ENCODE measurements around the gene MRPS11. TPM values are rescaled to one million over a fixed set of nuclear protein-coding genes. Genes with fewer than 3 reads are reported as not detected.
"Not testable (repeated sequence)": the region's sequence is repeated elsewhere in the genome, so short reads cannot be mapped to it uniquely, and the experiment has no call there.

Gene MRPS11
- total RNA-seq, 1 experiment from 2014 or later = 62.4 TPM

DNA sequence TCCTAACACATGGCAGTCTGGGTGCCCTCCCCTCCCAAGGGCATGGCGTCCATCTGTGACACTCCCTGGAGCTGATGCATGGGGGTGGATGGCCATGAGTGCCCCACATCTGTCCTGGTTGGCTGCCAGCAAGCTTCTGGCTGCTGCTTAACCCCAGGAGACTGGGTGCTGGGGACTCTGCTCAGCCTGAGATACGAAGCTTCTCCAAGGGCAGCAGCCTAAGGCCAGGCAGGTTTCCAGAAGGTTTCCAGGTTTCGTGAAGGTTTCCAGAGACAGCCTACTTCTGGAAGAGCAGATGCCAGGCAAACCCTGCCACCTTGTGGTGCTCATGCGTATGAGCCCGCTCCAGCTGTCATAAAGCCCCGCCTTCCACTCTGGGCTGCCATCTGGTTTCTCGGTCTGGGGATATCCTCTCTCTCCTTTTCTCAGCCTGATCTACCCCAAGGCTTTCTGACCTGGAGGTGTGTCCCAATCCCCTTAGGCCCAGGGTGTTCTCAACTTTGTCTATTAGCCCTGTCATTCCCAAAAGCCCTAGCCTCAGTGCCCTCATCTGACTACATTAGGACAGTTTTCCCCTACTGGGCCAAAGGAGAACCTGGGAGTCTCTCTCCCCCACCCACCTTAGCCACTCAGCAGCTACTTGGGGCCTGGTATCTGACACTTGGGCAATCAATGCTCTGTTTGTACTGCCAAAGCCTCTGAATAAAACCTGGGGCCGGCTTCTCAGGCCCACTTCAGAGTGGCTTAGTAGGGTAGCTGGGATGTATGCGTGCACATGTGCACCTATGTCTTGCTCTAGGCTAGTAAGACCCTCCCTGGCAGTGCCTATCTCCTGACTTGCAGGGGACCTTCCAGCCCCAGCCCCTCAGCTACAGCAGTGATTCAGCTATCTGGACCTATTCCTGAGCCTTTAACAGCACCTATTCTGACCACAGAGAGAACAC is 12.4 kb upstream of the MRPS11 start:
- DNase-seq (ENCODE audit: low spot score) = peak; percentile 82

DNA sequence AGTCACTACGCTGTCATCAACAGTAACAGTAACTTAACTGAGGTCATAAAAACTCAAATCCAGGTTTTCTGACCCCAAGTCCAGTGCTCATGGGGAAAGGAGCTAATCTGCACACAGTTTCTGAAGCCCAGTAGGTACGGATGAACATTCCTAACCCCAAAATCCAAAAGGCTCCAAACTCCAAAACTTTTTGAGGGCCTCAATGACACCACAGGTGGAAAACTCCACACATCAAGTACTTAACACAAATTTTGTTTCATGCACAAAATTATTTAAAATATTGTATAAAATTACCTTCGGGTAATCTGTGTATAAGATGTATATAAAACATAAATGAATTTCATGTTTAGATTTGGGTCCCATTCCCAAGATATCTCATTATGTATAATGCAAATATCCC is 10.8 kb upstream of the MRPS11 start:
- no peak for DNase-seq (ENCODE audit: low spot score)

DNA sequence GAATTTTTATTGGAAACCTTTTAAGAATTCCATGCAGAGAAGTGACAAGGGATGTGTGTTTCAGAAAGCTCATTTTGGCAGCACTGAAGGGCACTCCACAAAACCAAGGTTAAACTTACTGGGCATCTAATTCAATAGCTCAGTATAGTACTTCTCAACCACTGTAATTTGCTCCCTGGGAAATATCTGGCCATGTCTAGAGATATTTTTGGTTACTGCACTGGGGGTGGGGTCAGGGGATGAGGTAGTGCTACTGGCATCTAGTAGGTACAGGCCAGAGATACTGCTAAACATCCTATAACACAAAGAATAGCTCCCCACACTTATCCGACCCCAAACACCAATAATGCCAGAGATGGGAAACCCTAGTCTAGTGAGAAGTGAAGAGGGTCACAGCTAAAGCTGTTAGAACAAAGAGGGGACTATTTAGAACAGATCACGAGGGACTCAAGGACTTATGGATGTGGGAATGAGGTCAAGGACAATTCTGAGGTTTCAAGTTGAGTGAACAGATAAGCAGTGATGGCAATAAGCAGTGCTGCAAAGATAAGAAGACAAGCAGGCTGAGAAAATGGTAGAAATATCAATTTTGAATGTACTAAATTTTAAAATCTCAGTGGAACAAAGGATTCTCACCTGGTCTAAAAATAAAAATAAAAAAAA is 3.5 kb upstream of the MRPS11 start:
- DNase-seq (ENCODE audit: low spot score) = no peak

DNA sequence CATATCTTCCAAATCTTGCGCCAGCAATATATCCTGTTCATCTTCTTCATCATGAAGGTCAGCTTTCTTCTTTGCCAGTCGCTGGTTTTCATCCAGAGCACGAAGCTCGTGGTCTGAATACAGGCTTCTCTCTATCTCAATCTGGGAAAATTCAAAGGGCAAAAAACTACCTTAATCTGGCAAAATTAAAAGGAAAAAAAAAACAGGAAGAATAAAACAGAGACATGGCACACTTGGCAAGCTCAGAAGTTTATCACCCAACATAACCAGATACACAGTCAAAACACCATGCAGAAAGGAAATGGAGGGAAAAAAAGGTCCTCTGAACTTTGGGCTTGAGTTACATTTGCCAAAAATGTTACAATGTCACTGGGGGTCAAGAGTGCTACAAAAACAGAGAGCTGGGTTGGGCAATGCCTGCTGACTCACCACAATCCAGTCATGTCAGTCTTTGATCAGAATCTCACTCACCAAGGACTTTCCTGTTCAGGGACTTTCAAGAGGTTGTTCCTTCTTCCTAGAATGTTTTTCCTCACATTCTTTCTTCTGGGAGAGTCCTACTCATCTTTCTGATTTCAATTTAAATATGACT is 1.8 kb upstream of the MRPS11 start:
- no peak for DNase-seq (ENCODE audit: low spot score)

DNA sequence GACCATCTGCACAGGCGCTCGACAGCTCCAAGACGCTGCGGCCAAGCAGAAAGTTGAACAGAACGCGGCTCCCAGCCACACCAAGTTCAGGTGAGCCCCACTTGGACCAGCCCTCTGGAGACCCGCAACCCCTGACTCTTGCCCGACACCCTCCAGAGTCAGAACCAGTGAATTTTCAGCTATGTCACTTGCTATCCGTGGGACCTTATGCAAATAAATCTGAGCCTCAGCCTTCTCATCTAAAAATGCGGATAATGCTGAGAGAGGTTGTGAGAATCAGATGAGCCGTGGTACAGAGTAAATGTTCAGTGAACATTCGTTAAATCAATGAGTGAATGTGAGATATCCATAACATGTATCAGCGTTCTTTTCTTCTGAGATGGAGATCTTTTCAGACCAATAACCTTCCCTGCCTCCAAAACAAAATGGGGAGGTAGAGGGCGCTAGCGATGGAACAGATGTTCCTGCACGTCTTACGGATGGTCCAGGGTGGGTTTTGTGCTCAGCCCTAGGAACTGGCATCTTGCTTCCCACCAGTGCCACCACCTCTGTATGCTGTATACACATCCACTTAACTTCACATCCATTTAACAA is 524 bp downstream of the MRPS11 start:
- no peak for DNase-seq (ENCODE audit: low spot score)

DNA sequence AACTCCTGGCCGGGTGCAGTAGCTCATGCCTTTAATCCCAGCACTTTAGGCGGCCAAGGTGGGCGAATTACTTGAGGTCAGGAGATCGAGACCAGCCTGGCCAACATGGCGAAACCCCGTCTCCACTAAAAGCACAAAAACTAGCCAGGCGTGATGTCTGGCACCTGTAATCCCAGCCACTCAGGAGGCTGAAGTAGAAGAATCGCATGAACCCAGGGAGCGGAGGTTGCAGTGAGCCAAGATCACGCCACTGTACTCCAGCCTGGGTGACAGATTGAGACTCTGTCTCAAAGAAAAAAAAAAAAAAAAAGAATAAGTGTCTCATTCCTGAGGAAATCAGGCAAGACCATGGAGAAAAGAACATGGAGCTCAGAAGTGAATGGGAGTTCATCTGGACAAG is 1.2 kb downstream of the MRPS11 start:
- DNase-seq (ENCODE audit: low spot score) = not testable (repeated sequence)

DNA sequence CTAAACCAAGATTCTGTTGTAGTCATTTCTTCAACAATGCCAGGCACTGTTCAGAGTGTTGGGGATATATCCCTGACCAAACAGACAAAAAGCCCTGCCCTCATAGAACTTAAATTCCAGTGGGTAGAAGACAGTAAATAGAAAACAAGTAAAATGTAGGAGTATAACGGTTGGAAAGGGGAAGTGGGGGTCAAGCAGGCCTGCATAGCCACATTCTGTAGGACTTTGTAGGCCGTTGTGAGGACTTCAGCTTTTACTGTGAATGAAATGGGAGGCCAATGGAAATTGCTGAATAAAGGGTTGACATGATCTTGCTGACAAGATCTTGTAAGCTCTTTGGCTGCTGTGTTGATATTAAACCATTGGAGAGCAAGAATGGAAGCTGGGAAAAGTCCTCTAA is 1.8 kb downstream of the MRPS11 start:
- no peak for DNase-seq (ENCODE audit: low spot score)

DNA sequence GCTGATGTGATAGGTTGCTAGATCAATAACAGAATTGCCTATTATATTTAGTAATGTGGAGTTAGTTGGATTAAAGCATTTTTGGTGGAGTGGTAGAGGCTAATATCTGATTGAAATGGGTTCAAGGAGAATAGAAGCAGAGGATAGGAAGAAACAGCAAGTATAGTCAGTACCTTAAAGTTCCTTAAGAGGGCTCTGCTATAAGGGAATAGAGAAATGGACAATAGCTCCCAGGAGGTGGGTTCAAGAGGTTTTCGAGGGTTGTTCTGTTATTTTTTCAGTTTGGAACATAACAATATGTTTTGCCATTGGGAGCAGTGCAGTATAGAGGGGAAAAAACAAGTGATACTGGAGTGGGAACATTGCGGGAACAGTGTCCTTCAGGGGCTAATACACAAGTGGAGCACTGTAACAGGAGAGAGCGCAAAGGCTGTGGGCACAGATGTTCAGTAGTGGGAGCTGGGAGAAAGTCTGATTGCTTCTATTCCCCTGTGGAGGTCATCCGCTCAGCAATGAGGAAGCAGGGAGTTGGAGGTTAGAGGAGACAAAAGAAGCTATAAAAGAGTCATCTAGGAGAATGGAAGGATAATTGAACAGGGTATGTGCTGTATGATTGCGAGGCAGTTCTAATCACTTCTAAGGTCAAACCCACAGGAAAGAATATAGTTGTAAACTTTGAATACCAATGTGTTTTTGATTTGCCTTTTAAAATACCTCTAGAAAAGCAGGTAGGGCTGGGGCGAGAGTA is 3.3 kb downstream of the MRPS11 start:
- no peak for DNase-seq (ENCODE audit: low spot score)

DNA sequence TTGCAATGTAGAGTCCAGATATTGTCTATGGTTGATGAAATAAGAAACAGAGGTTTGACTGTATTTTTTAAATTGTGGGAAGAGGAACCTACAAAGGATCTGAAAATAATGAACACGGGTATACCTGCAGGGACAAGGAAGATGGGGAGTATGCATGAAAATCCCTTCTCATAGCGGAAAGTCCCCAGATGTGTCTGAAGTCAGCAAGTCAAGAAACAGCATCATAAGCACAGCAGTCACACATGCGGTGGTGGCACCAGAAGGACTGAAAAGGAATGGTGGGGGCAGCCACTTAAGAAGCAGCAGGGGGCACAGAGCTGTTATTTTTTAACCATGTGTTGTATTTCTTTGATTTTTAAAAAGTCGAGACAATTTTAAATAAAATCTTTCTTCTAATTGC is 4.7 kb downstream of the MRPS11 start:
- DNase-seq (ENCODE audit: low spot score) = no peak

DNA sequence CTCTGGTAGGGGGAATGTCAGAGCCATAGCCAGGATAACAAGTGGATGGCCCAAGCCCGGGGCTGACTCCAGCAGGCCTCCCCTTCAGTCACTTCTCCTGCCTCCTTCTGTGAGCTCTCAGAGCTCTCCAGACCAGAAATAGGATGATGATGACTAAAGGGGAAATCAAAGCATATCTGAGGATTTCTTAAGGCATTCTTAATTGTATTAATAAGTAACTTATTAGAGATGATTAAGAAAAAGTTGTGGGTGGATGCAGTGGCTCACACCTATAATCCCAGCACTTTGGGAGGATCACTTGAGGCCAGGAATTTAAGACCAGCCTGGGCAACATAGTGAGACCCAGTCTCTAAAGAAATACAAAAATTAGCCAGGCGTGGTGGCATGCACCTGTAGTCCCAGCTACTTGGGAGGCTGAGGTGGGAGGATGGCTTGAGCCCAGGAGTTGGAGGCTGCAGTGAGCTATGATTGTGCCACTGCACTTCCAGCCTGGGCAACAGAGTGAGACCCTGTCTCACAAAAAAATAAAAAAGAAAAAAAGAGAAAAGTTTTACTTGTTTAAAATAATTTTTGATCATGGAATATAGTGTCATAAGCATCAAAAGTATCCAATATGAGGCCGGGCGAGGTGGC is 6.3 kb downstream of the MRPS11 start:
- not testable (repeated sequence) for DNase-seq (ENCODE audit: low spot score)

DNA sequence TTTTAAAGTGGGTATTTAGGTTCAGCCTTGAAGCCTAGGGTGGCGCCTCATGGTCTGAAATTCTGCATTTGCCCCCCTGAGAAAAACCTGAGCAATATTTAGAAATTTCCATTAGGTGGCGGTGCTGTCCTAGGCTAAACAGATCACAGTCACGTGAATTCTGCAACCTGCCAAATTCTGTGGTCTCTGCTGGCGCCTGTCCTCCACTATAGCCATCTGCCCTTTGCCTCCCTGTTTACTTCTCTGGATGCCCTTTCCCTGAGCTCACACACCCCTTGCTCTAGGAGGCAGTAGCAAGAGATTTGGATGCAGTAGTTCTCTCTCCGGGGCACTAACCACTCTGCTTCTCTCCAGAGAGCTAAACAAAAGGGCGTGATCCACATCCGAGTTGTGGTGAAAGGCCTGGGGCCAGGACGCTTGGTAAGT is 9.1 kb downstream of the MRPS11 start:
- DNase-seq (ENCODE audit: low spot score) = peak; percentile 47

DNA sequence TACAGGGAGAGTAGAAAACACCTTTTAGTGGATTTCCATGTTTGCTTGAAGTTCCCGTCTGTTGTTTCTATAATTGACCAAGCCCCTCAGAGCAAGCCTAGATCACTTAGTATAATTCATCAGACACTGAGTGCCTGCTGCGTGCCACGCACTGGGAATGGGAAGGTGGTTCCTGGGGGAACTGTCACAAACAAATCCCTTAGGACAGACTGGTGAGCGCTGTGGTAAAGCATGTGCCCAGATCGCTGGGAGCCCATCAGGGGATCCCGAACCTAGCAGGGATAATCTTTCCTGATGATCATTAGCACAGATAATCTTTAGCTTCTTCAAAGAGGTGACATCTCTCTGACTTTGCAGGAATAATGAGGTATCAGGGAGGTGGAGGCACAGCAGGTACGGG is 9.6 kb downstream of the MRPS11 start:
- DNase-seq (ENCODE audit: low spot score) = no peak

DNA sequence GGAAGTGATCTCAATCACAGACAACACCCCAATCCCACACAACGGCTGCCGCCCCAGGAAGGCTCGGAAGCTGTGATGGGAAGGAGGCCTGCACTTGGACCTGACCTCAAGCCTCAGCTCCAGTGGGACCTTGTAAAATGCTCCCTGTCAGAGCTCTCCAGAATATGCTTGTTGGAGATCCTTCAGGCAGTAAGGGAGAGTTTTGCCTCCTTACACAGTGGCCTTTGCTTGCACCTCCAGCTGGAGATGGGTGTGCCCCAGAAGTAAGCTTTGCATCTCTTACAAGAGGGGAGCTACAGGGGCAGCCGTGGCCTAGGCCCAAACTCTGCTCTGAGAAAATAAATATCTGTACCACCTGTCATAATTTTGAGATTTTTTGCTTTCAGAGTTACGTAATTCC is 10.4 kb downstream of the MRPS11 start:
- no peak for DNase-seq (ENCODE audit: low spot score)

DNA sequence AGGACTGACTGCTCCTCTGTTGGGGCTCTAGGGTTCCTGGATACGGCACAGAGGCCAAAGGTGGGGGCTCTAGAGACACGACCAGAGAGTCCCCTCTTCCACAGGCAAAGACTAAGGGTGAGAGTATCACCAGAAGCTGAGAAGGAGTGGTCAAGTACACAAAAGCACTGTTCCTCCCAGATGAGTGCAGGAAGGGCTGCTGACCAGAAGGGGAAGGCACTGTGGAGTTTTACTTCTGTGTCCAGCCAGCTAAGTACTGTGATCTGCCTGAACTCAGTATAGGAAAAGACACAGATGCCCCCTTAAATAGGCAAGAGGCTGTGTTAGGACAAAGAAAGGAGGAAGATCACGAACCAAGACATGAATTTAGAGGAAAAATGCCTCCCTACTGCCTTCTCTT is 11.7 kb downstream of the MRPS11 start:
- DNase-seq (ENCODE audit: low spot score) = no peak

DNA sequence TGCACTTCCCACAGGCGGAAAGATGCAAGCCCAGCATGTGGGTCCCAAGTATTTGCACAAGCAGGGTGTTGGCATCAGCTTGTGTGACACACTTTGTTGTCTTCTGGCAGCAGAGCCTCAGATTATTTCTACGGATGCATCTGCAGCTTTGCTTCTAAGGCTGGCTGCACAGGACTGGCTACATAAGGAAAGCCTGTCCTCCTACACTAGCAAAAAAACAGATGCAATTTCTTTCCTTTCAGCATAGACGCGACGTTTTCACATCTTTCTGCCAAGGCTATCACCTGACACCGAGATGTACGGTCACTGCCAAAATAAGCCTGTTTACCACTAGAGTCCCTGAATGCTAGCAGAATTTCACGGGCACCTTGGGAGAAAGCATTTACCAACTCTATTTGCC is 13.5 kb downstream of the MRPS11 start:
- DNase-seq (ENCODE audit: low spot score) = no peak

DNA sequence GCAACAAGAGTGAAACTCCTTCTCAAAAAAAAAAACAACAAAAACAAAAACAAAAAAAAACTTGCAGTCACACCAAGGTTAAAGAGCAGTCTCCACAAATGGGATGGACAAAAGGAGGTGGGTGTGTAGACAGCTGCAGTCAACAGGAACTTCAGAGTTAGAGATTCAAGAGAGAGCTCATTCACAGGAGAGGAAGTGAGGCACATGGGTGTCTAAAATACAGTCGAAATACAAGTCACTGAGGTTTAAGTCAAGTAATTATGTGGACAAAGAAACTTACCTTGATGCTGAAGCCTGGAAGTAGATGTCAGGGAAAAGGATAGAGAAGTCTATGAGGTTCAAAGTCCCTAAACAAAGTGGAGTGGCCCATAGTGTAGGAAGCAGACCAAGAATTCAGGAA is 14.8 kb downstream of the MRPS11 start:
- no peak for DNase-seq (ENCODE audit: low spot score)

DNA sequence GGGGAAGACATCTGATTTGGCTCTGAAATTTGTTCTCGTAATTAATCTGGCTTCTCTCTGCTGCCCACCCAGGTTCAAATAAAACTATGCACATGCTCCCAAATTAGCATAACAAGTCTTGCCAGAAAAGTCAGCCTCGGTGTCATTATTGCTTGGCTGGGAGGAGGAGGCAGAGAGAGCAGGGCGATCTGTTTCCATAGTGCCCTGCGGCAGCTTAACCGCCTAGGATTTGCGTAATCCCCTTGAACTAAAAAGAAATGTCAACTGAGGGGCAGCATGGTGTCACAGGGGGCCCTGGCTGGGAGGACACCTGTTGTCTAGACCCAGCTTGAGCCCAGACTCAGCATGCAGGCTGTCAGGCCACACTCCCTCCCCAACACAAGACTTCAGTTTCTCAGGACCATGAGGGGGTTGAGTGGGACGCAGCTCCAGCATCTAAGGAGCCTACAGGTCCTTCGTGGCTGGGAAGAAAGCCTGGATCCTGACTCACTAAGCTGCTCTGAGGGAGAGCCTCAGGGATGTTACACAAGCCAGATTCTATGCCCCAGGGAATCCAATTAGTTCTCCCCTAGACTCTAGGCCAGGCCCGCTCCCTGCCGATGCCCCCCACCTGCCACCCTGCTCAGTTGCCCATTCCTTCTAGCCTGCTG is 17.3 kb downstream of the MRPS11 start:
- DNase-seq (ENCODE audit: low spot score) = no peak

DNA sequence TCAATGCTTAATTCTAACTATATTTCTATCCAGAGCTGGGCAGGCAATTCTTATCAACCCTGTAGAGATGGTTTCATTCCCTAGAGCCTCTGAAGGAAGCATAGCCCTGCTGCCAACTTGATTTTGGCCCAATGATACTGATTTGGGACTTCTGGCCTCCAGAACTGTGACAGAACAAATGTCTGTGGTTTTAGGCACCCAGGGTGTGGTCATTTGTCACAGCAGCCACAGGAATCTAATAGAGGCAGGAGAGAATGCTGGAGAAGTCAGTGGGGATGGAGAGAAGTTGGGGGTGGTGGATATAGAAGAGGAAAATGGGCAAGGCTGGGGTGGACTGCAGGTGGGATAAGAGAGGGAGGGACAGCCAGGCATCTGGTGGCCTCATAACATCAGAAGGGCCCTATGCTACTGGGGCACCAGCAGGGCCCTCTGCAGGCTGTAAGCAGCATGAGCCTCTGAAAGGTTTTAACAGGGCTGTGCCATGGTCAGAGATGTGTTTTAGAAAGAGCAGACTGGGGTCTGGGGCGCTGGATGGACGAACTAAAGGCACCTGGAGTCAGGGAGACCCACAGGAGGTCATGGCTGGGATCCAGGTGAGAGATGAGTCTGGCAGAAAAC is 19.8 kb downstream of the MRPS11 start:
- DNase-seq (ENCODE audit: low spot score) = no peak

DNA sequence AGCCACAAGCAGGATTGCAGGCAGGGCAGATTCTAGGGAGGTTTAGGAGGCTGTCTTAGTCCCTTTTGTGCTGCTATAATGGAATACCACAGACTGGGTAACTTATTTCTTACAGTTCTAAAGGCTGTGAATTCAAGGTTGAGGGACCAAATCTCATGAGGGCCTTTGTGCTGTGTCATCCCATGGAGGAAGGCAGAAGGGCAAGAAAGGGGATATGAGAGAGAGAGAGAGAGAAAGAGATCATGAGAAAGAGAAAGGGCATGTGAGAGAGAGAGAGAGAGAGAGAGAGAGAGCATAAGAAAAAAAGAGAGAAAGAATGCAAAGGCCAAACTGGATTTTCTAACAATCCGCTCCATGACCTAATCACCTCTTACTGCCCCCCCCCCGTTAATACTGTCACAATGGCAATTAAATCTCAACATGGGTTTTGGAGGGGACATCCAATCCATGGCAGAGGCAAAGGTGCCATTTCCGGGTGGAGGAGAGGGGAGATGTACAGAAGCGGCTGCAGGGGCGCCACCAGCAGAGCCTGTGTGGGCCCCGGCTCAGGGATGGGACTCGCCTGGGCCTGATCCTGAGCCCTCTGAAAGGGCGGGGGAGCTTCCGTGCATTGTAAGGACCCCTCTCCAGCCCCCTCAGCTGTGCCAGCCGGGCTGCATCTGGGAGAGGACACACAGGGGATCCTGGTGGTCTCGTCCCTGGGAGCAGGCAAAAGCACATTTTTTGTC is 20.5 kb downstream of the MRPS11 start:
- no peak for DNase-seq (ENCODE audit: low spot score)

DNA sequence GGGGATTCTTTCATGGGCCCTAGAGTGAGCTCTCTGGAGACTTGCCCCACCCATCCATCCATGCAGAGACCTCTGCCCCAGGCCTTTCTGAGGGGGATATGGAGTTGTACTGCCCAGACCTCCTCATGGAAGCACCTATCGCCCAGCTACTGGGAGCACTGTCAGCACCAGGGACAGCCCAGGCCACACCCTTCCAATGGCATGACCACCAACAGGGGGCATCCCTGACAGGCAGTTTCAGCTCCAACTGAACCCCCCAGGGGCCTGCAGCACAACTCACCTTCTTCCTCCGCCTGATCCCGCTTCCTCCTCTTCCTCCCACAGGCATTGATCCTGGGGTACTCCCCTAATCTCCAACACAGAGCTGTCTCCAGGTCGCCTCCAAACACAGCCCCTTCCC is 21.8 kb downstream of the MRPS11 start:
- no peak for DNase-seq (ENCODE audit: low spot score)
